Nephron (organoid): Measurements from ENCODE around the gene RAPGEF6.

ENCODE experiments used
- H3K27ac Mint-ChIP-seq, 3 experiments: 2 replicates each; pipeline ENCODE4 v1.8.0; 2020; ENCODE audit warnings: mixed read lengths in 3 of 3, mild to moderate bottlenecking in 2 of 3, moderate library complexity in 1 of 3
- H3K27me3 Mint-ChIP-seq: 2 replicates; pipeline ENCODE4 v1.8.0; 2021; ENCODE audit warnings: low read depth, mild to moderate bottlenecking, moderate library complexity, mixed read lengths
- H3K36me3 Mint-ChIP-seq: 2 replicates; pipeline ENCODE4 v1.8.0; 2020; ENCODE audit warnings: low read depth, mixed read lengths
- H3K4me1 Mint-ChIP-seq: 2 replicates; pipeline ENCODE4 v1.8.0; 2020; ENCODE audit warnings: mixed read lengths
- H3K4me3 Mint-ChIP-seq, 3 experiments: 2 replicates each; pipeline ENCODE4 v1.8.0; 2020; ENCODE audit warnings: mild to moderate bottlenecking in 3 of 3, mixed read lengths in 3 of 3, moderate library complexity in 2 of 3
- H3K9me3 Mint-ChIP-seq: 2 replicates; pipeline ENCODE4 v1.8.0; 2020; ENCODE audit warnings: mixed read lengths
- CTCF ChIP-seq, 3 experiments: fragments of 200-600 bp; sonication (generic); IDR thresholded peaks; one replicate each; pipeline ENCODE4 v1.5.0; 2021; ENCODE audit warnings: antibody characterized with exemption in 3 of 3; ENCODE audit not compliant: unreplicated experiment in 3 of 3

The RAPGEF6 gene

GRCh38 chr5:131589510-131590348, 45.3 kb downstream of the RAPGEF6 start:
- TF ChIP-seq CTCF (IDR thresholded peaks at IDR 0.05; ENCODE audit: unreplicated experiment in 3 of 3) = peak; percentile 78 to 85 (median 79)
- H3K27ac Mint-ChIP-seq = no peak overlapping the region
- no peaks in the 10 kb centered on the region for H3K4me1 Mint-ChIP-seq
- no peaks in the 10 kb centered on the region for H3K27me3 Mint-ChIP-seq
- peaks cover 22% of the 10 kb centered on the region for H3K36me3 Mint-ChIP-seq
- peaks cover 2% of the 10 kb centered on the region for H3K9me3 Mint-ChIP-seq
- H3K4me3 Mint-ChIP-seq = no peak overlapping the region

GRCh38 chr5:131587541-131587940, 47.5 kb downstream of the RAPGEF6 start:
- TF ChIP-seq CTCF (IDR thresholded peaks at IDR 0.05; ENCODE audit: unreplicated experiment in 3 of 3) = no peak
- H3K9me3 Mint-ChIP-seq = no peaks in the 10 kb centered on the region
- no peak overlapping the region for H3K27ac Mint-ChIP-seq
- no peaks in the 10 kb centered on the region for H3K27me3 Mint-ChIP-seq
- no peak overlapping the region for H3K4me3 Mint-ChIP-seq
- H3K36me3 Mint-ChIP-seq = peaks cover 11% of the 10 kb centered on the region
- H3K4me1 Mint-ChIP-seq = no peaks in the 10 kb centered on the region

- no peaks in the 10 kb centered on the region for H3K27me3 Mint-ChIP-seq
- H3K27ac Mint-ChIP-seq = no peak overlapping the region
Measured at GRCh38 chr5:131581702-131582101, 53.3 kb downstream of the RAPGEF6 start.

GRCh38 chr5:131579917-131580671, 54.9 kb downstream of the RAPGEF6 start:
- no peak for TF ChIP-seq CTCF (IDR thresholded peaks at IDR 0.05; ENCODE audit: unreplicated experiment in 3 of 3)
- Mint-ChIP-seq H3K4me1 (no peaks in the 10 kb centered on the region), H3K27ac (no peak overlapping the region), H3K9me3 (peaks cover 29% of the 10 kb centered on the region), H3K27me3 (no peaks in the 10 kb centered on the region), H3K36me3 (peaks cover 41% of the 10 kb centered on the region), H3K4me3 (no peak overlapping the region)

More at GRCh38 chr5:131581702-131582101, 53.3 kb downstream of the RAPGEF6 start:
- no peak for TF ChIP-seq CTCF (IDR thresholded peaks at IDR 0.05; ENCODE audit: unreplicated experiment in 3 of 3)
- Mint-ChIP-seq H3K9me3 (peaks cover 29% of the 10 kb centered on the region), H3K36me3 (peaks cover 45% of the 10 kb centered on the region), H3K4me3 (no peak overlapping the region), H3K4me1 (no peaks in the 10 kb centered on the region)

- TF ChIP-seq CTCF (IDR thresholded peaks at IDR 0.05; ENCODE audit: unreplicated experiment in 3 of 3) = no peak
- Mint-ChIP-seq H3K27me3 (no peaks in the 10 kb centered on the region), H3K27ac (no peak overlapping the region), H3K9me3 (peaks cover 28% of the 10 kb centered on the region), H3K36me3 (peaks cover 40% of the 10 kb centered on the region), H3K4me3 (no peak overlapping the region), H3K4me1 (no peaks in the 10 kb centered on the region)
Measured at GRCh38 chr5:131575660-131576227, 59.3 kb downstream of the RAPGEF6 start.
